Measurements from ENCODE around the gene ALDH1A2.
"Not testable (repeated sequence)": the region's sequence is repeated elsewhere in the genome, so short reads cannot be mapped to it uniquely, and the experiment has no call there.

Gene ALDH1A2

GRCh38 chr15:58066042-58066867 lies 744 bp upstream of the ALDH1A2 start:
- DNase-seq, result peak; percentile 58

- DNase-seq, result no peak
Observed at GRCh38 chr15:58064980-58065444, 499 bp downstream of the ALDH1A2 start.

GRCh38 chr15:58064082-58064979 lies 1.2 kb downstream of the ALDH1A2 start:
- DNase-seq, result no peak

- no peak for DNase-seq
Observed at GRCh38 chr15:58063614-58064013, 1.9 kb downstream of the ALDH1A2 start.

- no peak for DNase-seq
Observed at GRCh38 chr15:58062983-58063382, 2.5 kb downstream of the ALDH1A2 start.

- no peak for DNase-seq
Observed at GRCh38 chr15:58062175-58062574, 3.3 kb downstream of the ALDH1A2 start.

- no peak for DNase-seq
Observed at GRCh38 chr15:58060575-58060974, 4.9 kb downstream of the ALDH1A2 start.

GRCh38 chr15:58058729-58059128 lies 6.8 kb downstream of the ALDH1A2 start:
- DNase-seq, result no peak

GRCh38 chr15:58058073-58058472 lies 7.4 kb downstream of the ALDH1A2 start:
- no peak for DNase-seq

- no peak for DNase-seq
Observed at GRCh38 chr15:58057559-58057958, 8.0 kb downstream of the ALDH1A2 start.

GRCh38 chr15:58056015-58056414 lies 9.5 kb downstream of the ALDH1A2 start:
- DNase-seq, result no peak

GRCh38 chr15:58053315-58054153 lies 12.0 kb downstream of the ALDH1A2 start:
- DNase-seq, result no peak

GRCh38 chr15:58052334-58052733 lies 13.2 kb downstream of the ALDH1A2 start:
- no peak for DNase-seq

- no peak for DNase-seq
Observed at GRCh38 chr15:58049520-58050227, 15.8 kb downstream of the ALDH1A2 start.

- no peak for DNase-seq
Observed at GRCh38 chr15:58048261-58048660, 17.2 kb downstream of the ALDH1A2 start.

- no peak for DNase-seq
Observed at GRCh38 chr15:58047149-58047548, 18.4 kb downstream of the ALDH1A2 start.

GRCh38 chr15:58046467-58046866 lies 19.0 kb downstream of the ALDH1A2 start:
- DNase-seq, result no peak

- not testable (repeated sequence) for DNase-seq
Observed at GRCh38 chr15:58045376-58045775, 20.1 kb downstream of the ALDH1A2 start.

GRCh38 chr15:58044551-58044950 lies 21.0 kb downstream of the ALDH1A2 start:
- no peak for DNase-seq

GRCh38 chr15:58043192-58043903 lies 22.2 kb downstream of the ALDH1A2 start:
- DNase-seq, result peak; percentile 30

- DNase-seq, result no peak
Observed at GRCh38 chr15:58042006-58042405, 23.5 kb downstream of the ALDH1A2 start.
